ENCODE measurements around the gene RGS3.

DNA sequence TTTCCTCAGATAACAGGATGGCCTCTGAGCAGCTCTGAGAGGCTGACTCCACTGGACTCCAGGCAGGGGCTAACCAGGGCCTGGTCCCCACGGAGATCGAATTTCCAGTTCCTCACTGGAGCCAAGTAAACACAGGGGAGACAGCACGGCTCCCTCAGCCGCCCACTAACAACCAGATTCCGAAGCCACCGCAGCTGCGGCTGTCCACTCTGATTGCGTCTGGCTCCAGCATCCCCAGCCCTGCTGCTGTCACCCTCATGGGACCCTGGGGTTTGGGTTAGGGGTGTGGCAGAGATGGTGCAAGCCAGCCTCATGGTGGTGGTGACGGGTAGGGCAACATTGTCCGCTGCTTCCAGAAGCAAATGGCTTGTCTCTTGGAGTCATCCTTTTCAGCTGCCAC is 172.6 kb downstream of the RGS3 start:
- TF ChIP-seq, protein P1, sequence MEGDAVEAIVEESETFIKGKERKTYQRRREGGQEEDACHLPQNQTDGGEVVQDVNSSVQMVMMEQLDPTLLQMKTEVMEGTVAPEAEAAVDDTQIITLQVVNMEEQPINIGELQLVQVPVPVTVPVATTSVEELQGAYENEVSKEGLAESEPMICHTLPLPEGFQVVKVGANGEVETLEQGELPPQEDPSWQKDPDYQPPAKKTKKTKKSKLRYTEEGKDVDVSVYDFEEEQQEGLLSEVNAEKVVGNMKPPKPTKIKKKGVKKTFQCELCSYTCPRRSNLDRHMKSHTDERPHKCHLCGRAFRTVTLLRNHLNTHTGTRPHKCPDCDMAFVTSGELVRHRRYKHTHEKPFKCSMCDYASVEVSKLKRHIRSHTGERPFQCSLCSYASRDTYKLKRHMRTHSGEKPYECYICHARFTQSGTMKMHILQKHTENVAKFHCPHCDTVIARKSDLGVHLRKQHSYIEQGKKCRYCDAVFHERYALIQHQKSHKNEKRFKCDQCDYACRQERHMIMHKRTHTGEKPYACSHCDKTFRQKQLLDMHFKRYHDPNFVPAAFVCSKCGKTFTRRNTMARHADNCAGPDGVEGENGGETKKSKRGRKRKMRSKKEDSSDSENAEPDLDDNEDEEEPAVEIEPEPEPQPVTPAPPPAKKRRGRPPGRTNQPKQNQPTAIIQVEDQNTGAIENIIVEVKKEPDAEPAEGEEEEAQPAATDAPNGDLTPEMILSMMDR (IDR thresholded peaks at IDR 0.05), result no peak
- no peak for TF ChIP-seq POLR2A (IDR thresholded peaks at IDR 0.05)
